IMR-90 (cell line): ENCODE measurements around the gene HBD. TPM values are rescaled to one million over a fixed set of nuclear protein-coding genes. Genes with fewer than 3 reads are reported as not detected.

Experiments
- ATAC-seq: fragments of 200-7000 bp; cut with Tn5 transposase; 2 replicates; pipeline ENCODE4 v1.9.1; 2020; ENCODE audit warnings: low read depth, mild to moderate bottlenecking, moderate library complexity
- BruUV-seq: library from RNA; stranded (reverse); fragments of 400-500 nt; replicated peaks from 2 replicates; lab custom pipeline; 2021; lab: Mats Ljungman, UMichigan
- CTCF ChIA-PET: fragments of 300-600 bp; formaldehyde crosslinking; extraction: SDS; loops from one replicate; lab custom pipeline; 2021; ENCODE audit warnings: antibody characterized with exemption; lab: Yijun Ruan, JAX
- POLR2A ChIA-PET: fragments of 300-600 bp; sonication (Branson Sonifier 250); formaldehyde crosslinking; loops from one replicate; lab custom pipeline; 2022; ENCODE audit warnings: antibody characterized with exemption; ENCODE audit not compliant: unreplicated experiment; lab: Charles Lee
- DNase-seq: peaks from one replicate; pipeline ENCODE4 v3.0.0; 2013
- H2AFZ ChIP-seq: replicated peaks from 2 replicates; pipeline ENCODE3; 2013; ENCODE audit warnings: low read length, mild to moderate bottlenecking; ENCODE audit not compliant: poor library complexity
- H2AK5ac ChIP-seq: 2 replicates; pipeline ENCODE4 v1.6.1; 2013; ENCODE audit warnings: low read depth, low read length, inconsistent platforms
- H2AK9ac ChIP-seq: replicated peaks from 2 replicates; pipeline ENCODE3; 2013; ENCODE audit warnings: mild to moderate bottlenecking, low read depth, low read length, moderate library complexity; ENCODE audit not compliant: poor library complexity
- H2BK120ac ChIP-seq: 2 replicates; pipeline ENCODE4 v1.6.1; 2013; ENCODE audit warnings: low read depth, low read length, inconsistent platforms
- H2BK15ac ChIP-seq: 3 replicates; pipeline ENCODE4 v1.6.1; 2013; ENCODE audit warnings: low read depth, low read length, inconsistent platforms
- H2BK20ac ChIP-seq: 2 replicates; pipeline ENCODE4 v1.6.1; 2013; ENCODE audit warnings: low read depth, mild to moderate bottlenecking, inconsistent platforms, low read length, moderate library complexity
- H2BK5ac ChIP-seq: 2 replicates; pipeline ENCODE4 v1.6.1; 2013; ENCODE audit warnings: mild to moderate bottlenecking, low read depth, low read length, inconsistent platforms; ENCODE audit not compliant: poor library complexity, severe bottlenecking
- H3K14ac ChIP-seq: replicated peaks from 2 replicates; pipeline ENCODE4 v1.6.1; 2013; ENCODE audit warnings: low read depth, low read length, inconsistent platforms
- H3K18ac ChIP-seq: 2 replicates; pipeline ENCODE4 v1.6.1; 2013; ENCODE audit warnings: low read depth, low read length, control low read depth
- H3K23ac ChIP-seq: 2 replicates; pipeline ENCODE4 v1.6.1; 2013; ENCODE audit warnings: low read depth, low read length, inconsistent platforms
- H3K27ac ChIP-seq: 2 replicates; pipeline ENCODE4 v1.5.1; 2013; ENCODE audit warnings: mild to moderate bottlenecking, control low read depth, low read length; ENCODE audit not compliant: insufficient read depth
- H3K27me3 ChIP-seq: 2 replicates; pipeline ENCODE4 v1.6.1; 2013; ENCODE audit warnings: low read length; ENCODE audit not compliant: control insufficient read depth, insufficient read depth
- H3K36me3 ChIP-seq: 2 replicates; pipeline ENCODE4 v1.6.1; 2013; ENCODE audit warnings: low read length, mixed read lengths; ENCODE audit not compliant: control insufficient read depth, insufficient read depth
- H3K4ac ChIP-seq: 2 replicates; pipeline ENCODE4 v1.6.1; 2013; ENCODE audit warnings: low read depth, low read length, inconsistent platforms
- H3K4me1 ChIP-seq: 2 replicates; pipeline ENCODE4 v1.6.1; 2013; ENCODE audit warnings: low read length, mixed read lengths; ENCODE audit not compliant: control insufficient read depth, insufficient read depth
- H3K4me2 ChIP-seq: 2 replicates; pipeline ENCODE4 v1.6.1; 2013; ENCODE audit warnings: low read depth, mild to moderate bottlenecking, control low read depth, low read length, moderate library complexity
- H3K4me3 ChIP-seq: 2 replicates; pipeline ENCODE4 v1.5.1; 2013; ENCODE audit warnings: low read depth, mild to moderate bottlenecking, control low read depth, low read length, moderate library complexity; ENCODE audit not compliant: insufficient read depth
- H3K56ac ChIP-seq: 2 replicates; pipeline ENCODE4 v1.6.1; 2013; ENCODE audit warnings: low read length, inconsistent platforms; ENCODE audit not compliant: insufficient read depth; ENCODE audit errors: extremely low read depth
- H3K79me1 ChIP-seq, 2 experiments: 2 replicates each; pipeline ENCODE4 v1.6.1; 2013; ENCODE audit warnings: low read length in 2 of 2, inconsistent platforms in 1 of 2, low read depth in 1 of 2
- H3K9ac ChIP-seq: 2 replicates; pipeline ENCODE4 v1.6.1; 2013; ENCODE audit warnings: low read depth, low read length, control low read depth
- H3K9me1 ChIP-seq: 2 replicates; pipeline ENCODE4 v1.6.1; 2013; ENCODE audit warnings: low read length, inconsistent platforms; ENCODE audit not compliant: insufficient read depth
- H3K9me3 ChIP-seq: 2 replicates; pipeline ENCODE4 v1.6.1; 2013; ENCODE audit warnings: low read length; ENCODE audit not compliant: control insufficient read depth, insufficient read depth
- H4K20me1 ChIP-seq: 2 replicates; pipeline ENCODE4 v1.6.1; 2013; ENCODE audit warnings: low read length, inconsistent platforms; ENCODE audit not compliant: insufficient read depth
- H4K5ac ChIP-seq: 2 replicates; pipeline ENCODE4 v1.6.1; 2013; ENCODE audit warnings: mild to moderate bottlenecking, low read depth, low read length, control low read depth
- H4K8ac ChIP-seq, 2 experiments: 2 replicates each; pipeline ENCODE4 v1.6.1; 2013; ENCODE audit warnings: low read depth in 2 of 2, low read length in 2 of 2, control low read depth in 1 of 2, inconsistent platforms in 1 of 2
- H4K91ac ChIP-seq: 2 replicates; pipeline ENCODE4 v1.6.1; 2013; ENCODE audit warnings: low read depth, low read length, inconsistent platforms; ENCODE audit not compliant: insufficient read depth
- BHLHE40 ChIP-seq: fragments of 150-350 bp; IDR thresholded peaks from 2 replicates; pipeline ENCODE4 v1.6.1; 2016; ENCODE audit warnings: mild to moderate bottlenecking, low read depth, low read length
- CHD1 ChIP-seq: IDR thresholded peaks from 2 replicates; pipeline ENCODE4 v1.6.1; 2012; ENCODE audit warnings: low read depth, low read length, improper control_type of control experiment
- CTCF ChIP-seq: conservative IDR thresholded peaks from 2 replicates; pipeline ENCODE4 v1.5.1; 2012; ENCODE audit warnings: mild to moderate bottlenecking, low read depth, low read length, improper control_type of control experiment
- FOS ChIP-seq: fragments of 150-350 bp; IDR thresholded peaks from 2 replicates; pipeline ENCODE4 v1.6.1; 2016; ENCODE audit warnings: low read depth, low read length
- MAFK ChIP-seq: IDR thresholded peaks from 2 replicates; pipeline ENCODE4 v1.6.1; 2012; ENCODE audit warnings: low read depth, low read length, improper control_type of control experiment
- NFE2L2 ChIP-seq: fragments of 150-350 bp; IDR thresholded peaks from 2 replicates; pipeline ENCODE4 v1.6.1; 2016; ENCODE audit warnings: low read depth, mild to moderate bottlenecking, low read length
- RAD21 ChIP-seq: IDR thresholded peaks from 2 replicates; pipeline ENCODE4 v1.6.1; 2012; ENCODE audit warnings: low read length, improper control_type of control experiment
- RCOR1 ChIP-seq: IDR thresholded peaks from 2 replicates; pipeline ENCODE4 v1.6.1; 2012; ENCODE audit warnings: mild to moderate bottlenecking, low read length, improper control_type of control experiment; ENCODE audit not compliant: insufficient replicate concordance
- RFX5 ChIP-seq: IDR thresholded peaks from 2 replicates; pipeline ENCODE4 v1.8.0; 2012; ENCODE audit warnings: low read depth, mild to moderate bottlenecking, low read length, moderate library complexity
- USF2 ChIP-seq: fragments of 150-350 bp; IDR thresholded peaks from 2 replicates; pipeline ENCODE4 v1.6.1; 2017; ENCODE audit warnings: mild to moderate bottlenecking, antibody characterized with exemption, low read length, low read depth
- WGBS, 2 experiments: methylation state at CpG; one replicate each; pipeline versions ENCODE4 v1.1.5 to v1.1.7; 2013; ENCODE audit warnings: missing lambda C conversion rate in 2 of 2; ENCODE audit not compliant: insufficient read length in 1 of 2; ENCODE audit errors: extremely low coverage in 2 of 2; 5-methylcytosine and 5-hydroxymethylcytosine counted together
- dilution Hi-C: fragments of 300-500 bp; cut with HindIII; formaldehyde crosslinking; loops from one replicate; pipeline ENCODE4 v1.14.3; 2018; ENCODE audit warnings: low sequenced_read_pairs; ENCODE audit not compliant: unreplicated experiment
- in situ Hi-C: fragments of 300-500 bp; cut with MboI; formaldehyde crosslinking; loops from 3 replicates; pipeline ENCODE4 v1.14.3; 2019; ENCODE audit warnings: low sequenced_read_pairs, inconsistent platforms, mixed read lengths
- intact Hi-C: fragments of 100-400 bp; cut with micrococcal nuclease; formaldehyde crosslinking; loops from 2 replicates; pipeline ENCODE4 v1.10.0; 2022
- polyA plus RNA-seq, 3 experiments: library from polyadenylated mRNA; depleted of rRNA; stranded (reverse); fragments of >200 nt; gene quantifications; 2 replicates each; pipeline ENCODE4 v1.2.3, GENCODE V29; 2012; ENCODE audit warnings: low replicate concordance in 1 of 3
- total RNA-seq: library from RNA; depleted of rRNA; stranded (reverse); fragments of >200 nt; gene quantifications from 2 replicates; pipeline ENCODE4 v1.2.3, GENCODE V29; 2012

The HBD gene
- total and polyA plus RNA-seq, 2 of the 4 experiments (the other 2 are of a cell fraction): 6.3 to 12.0 TPM

DNA sequence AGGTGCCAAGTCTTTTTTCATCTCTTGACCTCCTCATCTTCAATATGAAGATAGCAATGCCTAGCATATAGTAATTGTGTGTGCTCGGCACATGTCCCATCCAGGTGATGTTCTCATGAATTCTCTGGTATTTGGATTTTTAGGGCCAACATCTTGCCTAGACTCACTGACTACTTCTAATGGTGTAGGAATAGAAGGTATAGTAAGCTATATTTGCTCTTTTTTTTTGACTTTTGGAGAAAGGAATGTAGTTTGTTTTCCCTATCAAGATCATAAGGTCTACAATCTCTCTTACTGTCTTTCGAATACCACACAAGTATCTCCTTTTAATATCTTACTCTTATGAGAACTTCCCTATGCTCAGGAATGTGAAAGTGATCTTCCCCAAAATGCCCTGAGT, 3.2 kb downstream of the HBD start:
- Histone ChIP-seq H4K8ac (no peak overlapping the region), H2BK20ac (no peak overlapping the region), H4K91ac (no peak overlapping the region), H2BK5ac (no peak overlapping the region), H3K56ac (no peak overlapping the region), H2AK5ac (no peak overlapping the region), H2BK15ac (no peak overlapping the region), H3K4ac (no peak overlapping the region), H3K79me1 (no peaks in the 10 kb centered on the region), H2BK120ac (no peak overlapping the region), H3K4me2 (no peak overlapping the region), H3K27me3 (no peaks in the 10 kb centered on the region), H2AK9ac (no peak overlapping the region), H3K9me1 (peaks cover 6% of the 10 kb centered on the region; the same call in 1 of the 2 replicates), H3K9ac (no peak overlapping the region), H3K14ac (no peak overlapping the region), H4K5ac (no peak overlapping the region), H2AFZ (no peak overlapping the region), H3K36me3 (no peaks in the 10 kb centered on the region), H3K4me1 (peaks cover 3% of the 10 kb centered on the region), H3K27ac (no peak overlapping the region), H4K20me1 (no peaks in the 10 kb centered on the region), H3K9me3 (no peaks in the 10 kb centered on the region), H3K4me3 (no peak overlapping the region), H3K18ac (no peak overlapping the region), H3K23ac (no peak overlapping the region)
- ATAC-seq: no peak
- CTCF ChIA-PET: no interaction called here
- dilution Hi-C loops: no loop called here
- no peak for DNase-seq
- TF ChIP-seq FOS (no peak), MAFK (no peak), CHD1 (no peak), RCOR1 (no peak), CTCF (no peak), RFX5 (no peak), BHLHE40 (no peak), USF2 (no peak), RAD21 (no peak), NFE2L2 (no peak)
- BruUV-seq: no TSS peak
- in situ Hi-C loops: no loop called here
- POLR2A ChIA-PET: no interaction called here
- WGBS, 2 experiments: no CpG with 5 or more reads among the region's 2 CpGs
- intact Hi-C loops: no loop called here
